Nephron progenitor cell (in vitro differentiated cells): ENCODE measurements around the gene LIN37.

Experiments
- DNase-seq: peaks from one replicate; pipeline ENCODE4 v3.0.0; 2021
- H3K27ac Mint-ChIP-seq: 2 replicates; pipeline ENCODE4 v1.8.0; 2021; ENCODE audit warnings: mild to moderate bottlenecking, moderate library complexity, mixed read lengths
- H3K27me3 Mint-ChIP-seq: 2 replicates; pipeline ENCODE4 v1.8.0; 2021; ENCODE audit warnings: mild to moderate bottlenecking, low read depth, mixed read lengths; ENCODE audit not compliant: poor library complexity
- H3K36me3 Mint-ChIP-seq: 2 replicates; pipeline ENCODE4 v1.8.0; 2021; ENCODE audit warnings: low read depth, mixed read lengths
- H3K4me1 Mint-ChIP-seq: 2 replicates; pipeline ENCODE4 v1.8.0; 2021; ENCODE audit warnings: mixed read lengths
- H3K4me3 Mint-ChIP-seq: 2 replicates; pipeline ENCODE4 v1.8.0; 2021; ENCODE audit warnings: mild to moderate bottlenecking, moderate library complexity, mixed read lengths
- H3K9me3 Mint-ChIP-seq: 2 replicates; pipeline ENCODE4 v1.8.0; 2021; ENCODE audit warnings: mild to moderate bottlenecking, moderate library complexity, mixed read lengths
- TF ChIP-seq, protein P1 (sequence below): fragments of 200-600 bp; sonication (generic); IDR thresholded peaks from 2 replicates; pipeline ENCODE4 v1.5.0; 2021; ENCODE audit warnings: antibody characterized with exemption

Gene LIN37

DNA sequence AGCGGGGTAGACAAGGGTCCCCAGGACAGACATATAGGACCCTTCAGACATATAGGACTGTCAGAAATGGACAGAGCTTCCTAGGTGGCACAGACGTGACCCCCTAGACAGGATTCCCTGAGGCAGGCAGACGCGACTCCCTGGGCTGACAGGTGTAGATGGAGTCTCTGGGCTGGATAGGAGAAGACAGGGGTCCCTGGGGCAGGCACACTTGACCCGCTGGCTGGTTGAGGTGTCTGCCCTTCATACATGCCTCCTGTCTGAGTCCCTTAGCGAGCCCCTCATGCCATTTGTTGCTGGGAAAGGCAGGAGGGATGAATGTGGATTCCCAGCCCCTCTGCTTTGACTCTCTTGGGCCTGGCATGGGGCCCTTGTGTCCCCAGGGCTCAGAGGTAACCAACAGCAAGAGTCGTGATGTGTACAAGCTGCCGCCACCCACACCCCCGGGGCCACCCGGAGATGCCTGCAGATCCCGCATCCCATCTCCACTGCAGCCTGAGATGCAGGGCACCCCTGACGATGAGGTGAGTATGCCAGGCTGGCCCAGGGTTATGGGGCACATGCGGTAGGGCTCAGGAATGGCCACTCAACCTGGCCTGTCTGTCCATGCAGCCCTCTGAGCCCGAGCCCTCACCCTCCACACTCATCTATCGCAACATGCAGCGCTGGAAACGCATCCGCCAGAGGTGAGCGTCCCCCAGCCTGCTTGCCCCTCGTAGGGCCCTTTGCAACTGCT lies 5.4 kb downstream of the LIN37 start:
- DNase-seq = no peak
- TF ChIP-seq, protein P1, sequence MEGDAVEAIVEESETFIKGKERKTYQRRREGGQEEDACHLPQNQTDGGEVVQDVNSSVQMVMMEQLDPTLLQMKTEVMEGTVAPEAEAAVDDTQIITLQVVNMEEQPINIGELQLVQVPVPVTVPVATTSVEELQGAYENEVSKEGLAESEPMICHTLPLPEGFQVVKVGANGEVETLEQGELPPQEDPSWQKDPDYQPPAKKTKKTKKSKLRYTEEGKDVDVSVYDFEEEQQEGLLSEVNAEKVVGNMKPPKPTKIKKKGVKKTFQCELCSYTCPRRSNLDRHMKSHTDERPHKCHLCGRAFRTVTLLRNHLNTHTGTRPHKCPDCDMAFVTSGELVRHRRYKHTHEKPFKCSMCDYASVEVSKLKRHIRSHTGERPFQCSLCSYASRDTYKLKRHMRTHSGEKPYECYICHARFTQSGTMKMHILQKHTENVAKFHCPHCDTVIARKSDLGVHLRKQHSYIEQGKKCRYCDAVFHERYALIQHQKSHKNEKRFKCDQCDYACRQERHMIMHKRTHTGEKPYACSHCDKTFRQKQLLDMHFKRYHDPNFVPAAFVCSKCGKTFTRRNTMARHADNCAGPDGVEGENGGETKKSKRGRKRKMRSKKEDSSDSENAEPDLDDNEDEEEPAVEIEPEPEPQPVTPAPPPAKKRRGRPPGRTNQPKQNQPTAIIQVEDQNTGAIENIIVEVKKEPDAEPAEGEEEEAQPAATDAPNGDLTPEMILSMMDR = no peak
- H3K4me3 Mint-ChIP-seq = no peak overlapping the region

DNA sequence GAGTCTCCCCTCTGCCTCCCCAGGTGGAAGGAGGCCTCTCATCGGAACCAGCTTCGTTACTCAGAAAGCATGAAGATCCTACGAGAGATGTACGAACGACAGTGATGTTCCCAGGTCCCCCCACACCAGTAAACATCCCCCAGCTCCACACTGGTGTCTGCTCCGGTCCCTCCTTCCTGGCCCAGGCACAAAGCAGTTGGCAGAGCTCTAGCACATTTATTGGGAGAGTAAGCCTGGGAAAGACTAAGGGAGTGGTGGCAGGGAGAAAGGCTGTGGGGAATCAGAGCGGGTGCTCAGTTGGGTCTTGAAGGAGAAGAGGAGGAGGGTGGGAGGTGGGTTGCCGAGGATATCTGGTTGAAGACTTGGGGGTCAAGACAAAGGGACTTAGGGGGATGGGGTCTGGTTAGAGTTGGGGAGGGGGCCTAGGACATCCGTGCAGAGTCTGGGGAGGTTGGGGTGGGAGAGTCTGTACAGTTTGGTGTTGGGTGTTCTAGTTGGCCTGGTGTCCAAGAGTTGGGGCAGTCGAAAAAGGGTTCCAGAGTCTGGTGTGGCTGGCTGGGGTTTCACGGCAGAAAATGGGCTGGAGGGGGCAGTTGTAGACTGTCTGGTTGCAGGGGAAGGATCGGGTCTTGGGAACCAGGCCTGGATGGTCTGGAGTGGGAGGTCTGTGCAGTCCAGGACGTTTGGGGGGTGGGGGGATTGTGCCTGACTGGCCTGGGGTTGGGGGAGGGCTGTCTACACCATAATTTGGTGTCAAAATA lies 6.2 kb downstream of the LIN37 start:
- TF ChIP-seq, protein P1 = no peak
- Mint-ChIP-seq H3K27me3 (peaks cover 17% of the 10 kb centered on the region), H3K4me1 (peaks cover 33% of the 10 kb centered on the region), H3K27ac (no peak overlapping the region), H3K4me3 (no peak overlapping the region), H3K36me3 (peaks cover 11% of the 10 kb centered on the region), H3K9me3 (no peaks in the 10 kb centered on the region)
- no peak for DNase-seq

More for the DNA sequence above, 5.4 kb downstream of the LIN37 start:
- Mint-ChIP-seq H3K27ac (no peak overlapping the region), H3K4me1 (peaks cover 32% of the 10 kb centered on the region), H3K27me3 (peaks cover 17% of the 10 kb centered on the region), H3K36me3 (peaks cover 11% of the 10 kb centered on the region), H3K9me3 (no peaks in the 10 kb centered on the region)

DNA sequence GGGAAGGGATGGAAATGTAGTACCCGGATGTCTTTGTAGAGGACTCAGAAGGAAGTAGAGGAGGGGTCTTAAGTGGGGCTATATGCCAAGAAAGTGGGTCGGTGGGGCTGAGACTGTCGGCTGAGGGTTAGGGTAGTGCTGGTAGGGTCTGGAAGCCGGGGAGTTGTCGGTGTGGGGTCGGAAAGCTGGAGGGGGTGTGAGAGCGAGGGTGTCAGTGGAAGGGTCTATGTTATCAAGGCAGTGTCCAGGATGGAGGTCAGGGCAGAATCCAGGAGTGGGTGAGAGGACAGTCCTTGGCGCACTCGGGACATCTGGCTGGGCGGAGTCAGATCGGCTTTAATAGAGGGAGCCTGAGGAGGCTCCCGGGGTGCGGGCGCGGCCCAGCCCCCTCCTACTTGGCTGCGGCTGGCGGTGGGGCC lies 6.8 kb downstream of the LIN37 start:
- TF ChIP-seq, protein P1 = no peak
- peaks cover 17% of the 10 kb centered on the region for H3K27me3 Mint-ChIP-seq
- H3K9me3 Mint-ChIP-seq = no peaks in the 10 kb centered on the region
- H3K36me3 Mint-ChIP-seq = peaks cover 11% of the 10 kb centered on the region
- H3K27ac Mint-ChIP-seq = peak overlapping the region; percentile 78
- H3K4me1 Mint-ChIP-seq = peaks cover 36% of the 10 kb centered on the region
- peak overlapping the region; percentile 60 for H3K4me3 Mint-ChIP-seq
- no peak for DNase-seq

DNA sequence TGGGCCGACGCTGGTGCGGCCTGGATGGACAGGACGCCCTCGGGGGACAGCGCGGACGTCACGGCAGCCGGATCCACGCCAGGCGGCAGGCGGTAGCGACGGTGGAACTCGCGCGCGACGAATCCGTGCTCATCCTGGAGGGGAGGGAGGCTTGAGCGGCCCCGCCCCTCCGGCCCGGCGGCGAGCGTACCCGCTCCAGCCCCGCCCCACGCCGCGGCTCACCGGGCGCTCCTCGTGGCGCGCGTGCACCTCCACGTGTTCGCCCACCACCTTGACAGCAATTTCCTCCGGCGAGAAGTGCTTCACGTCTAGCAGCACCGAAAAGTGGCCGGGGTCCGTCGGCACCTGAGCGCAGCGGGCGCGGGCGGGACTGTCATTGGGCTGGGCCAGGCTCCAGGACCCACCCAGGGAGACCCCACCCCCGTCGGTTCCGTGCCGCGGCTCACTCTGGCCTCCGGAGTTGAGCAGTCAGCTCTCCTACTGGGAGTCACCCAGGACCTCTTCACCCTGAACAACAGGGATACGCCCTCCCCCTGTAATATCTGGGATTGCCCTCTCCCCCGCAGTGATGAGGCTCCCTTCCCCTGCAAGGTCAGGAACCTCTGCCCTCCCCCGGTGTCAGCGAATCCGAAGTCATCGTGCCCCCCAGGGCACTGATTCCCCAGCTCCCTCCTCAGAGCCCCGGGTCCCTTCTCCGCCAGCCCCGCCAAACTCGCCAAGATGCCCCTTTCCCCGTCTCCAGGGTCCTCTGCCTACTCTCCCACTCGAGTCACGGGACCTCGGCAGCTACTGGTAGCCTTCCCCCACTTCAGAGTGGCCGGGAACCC lies 7.4 kb downstream of the LIN37 start:
- peak overlapping the region; percentile 75 for H3K4me3 Mint-ChIP-seq
- H3K9me3 Mint-ChIP-seq = no peaks in the 10 kb centered on the region
- TF ChIP-seq, protein P1 = no peak
- DNase-seq = peak; percentile 53
- no peak overlapping the region for H3K27ac Mint-ChIP-seq
- peaks cover 36% of the 10 kb centered on the region for H3K4me1 Mint-ChIP-seq
- peaks cover 17% of the 10 kb centered on the region for H3K27me3 Mint-ChIP-seq
- peaks cover 12% of the 10 kb centered on the region for H3K36me3 Mint-ChIP-seq

DNA sequence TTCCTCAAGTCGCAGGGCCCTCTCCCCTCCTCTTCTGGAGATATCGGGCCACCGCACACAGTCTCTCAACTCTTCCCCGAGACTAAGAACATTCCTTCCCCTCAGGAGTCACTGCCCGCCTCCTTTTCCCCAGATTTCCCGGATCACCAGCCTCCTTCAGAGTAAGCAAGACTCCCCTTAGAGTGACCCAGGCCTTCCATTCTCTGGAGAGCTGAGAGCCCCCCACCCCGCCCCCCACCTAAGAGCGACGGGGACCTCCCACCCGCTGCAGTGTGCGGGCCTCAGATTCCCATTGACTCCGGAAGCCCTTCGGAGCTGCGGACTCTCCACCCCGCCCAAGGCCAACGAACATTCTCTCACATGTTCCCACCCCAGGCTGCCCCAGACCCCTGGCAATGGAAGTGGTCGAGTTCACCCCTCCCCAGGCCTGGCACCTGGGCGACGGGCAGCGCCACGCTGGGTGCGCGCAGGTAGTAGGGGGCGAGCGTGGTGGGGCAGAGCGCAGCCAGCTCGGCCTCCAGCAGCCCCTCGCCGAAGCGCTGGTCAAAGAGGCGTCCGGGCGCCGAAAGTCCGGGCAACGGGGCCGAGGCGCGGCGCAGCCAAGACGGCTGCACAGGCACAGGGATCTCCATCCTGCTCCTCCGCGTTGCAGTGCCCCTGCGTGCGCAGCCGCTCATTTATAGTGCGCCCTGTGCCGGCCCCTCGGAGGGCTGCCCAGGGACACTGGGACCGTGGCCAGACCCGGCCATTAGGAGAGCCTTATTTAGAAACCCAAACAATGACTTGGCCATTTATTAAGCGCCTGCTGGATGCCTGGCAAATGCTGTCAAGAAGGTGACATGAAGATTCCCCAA lies 8.2 kb downstream of the LIN37 start, which contains the start of gene HSPB6:
Gene HSPB6 (minus strand): TSS at position 653 of the 854 bp plus-strand sequence. CDS start 21 bp downstream, at position 632.
- peak within 1 kb of the TSS; percentile 91 for H3K4me3 Mint-ChIP-seq
- peaks cover 16% of the 10 kb centered on the region for H3K36me3 Mint-ChIP-seq
- H3K27me3 Mint-ChIP-seq = peaks cover 17% of the 10 kb centered on the region
- no peak for DNase-seq
- H3K4me1 Mint-ChIP-seq = peaks cover 36% of the 10 kb centered on the region
- H3K9me3 Mint-ChIP-seq = no peaks in the 10 kb centered on the region
- TF ChIP-seq, protein P1 = no peak
- peak within 1 kb of the TSS; percentile 79 for H3K27ac Mint-ChIP-seq
